AG04450 (cell line): ENCODE measurements around the gene RUFY3. TPM values are rescaled to one million over a fixed set of nuclear protein-coding genes. Genes with fewer than 3 reads are reported as not detected.

Source experiments
- CTCF ChIA-PET: fragments of 300-600, 350-600 bp; formaldehyde crosslinking; extraction: SDS; loops from one replicate; lab custom pipeline; 2022; ENCODE audit warnings: antibody characterized with exemption, inconsistent platforms; lab: Charles Lee
- POLR2A ChIA-PET: fragments of 350-600 bp; formaldehyde crosslinking; extraction: SDS; loops from one replicate; lab custom pipeline; 2021; ENCODE audit warnings: antibody characterized with exemption, inconsistent platforms; lab: Yijun Ruan, JAX
- DNase-seq: peaks from one replicate; pipeline ENCODE4 v3.0.0-alpha.2; 2011; ENCODE audit warnings: low read depth, low spot score
- H3K27ac ChIP-seq: one replicate; pipeline ENCODE4 v1.5.1; 2012; ENCODE audit warnings: low read depth, low read length, control low read depth
- H3K27me3 ChIP-seq: one replicate; pipeline ENCODE4 v1.6.0; 2012; ENCODE audit warnings: low read length; ENCODE audit not compliant: control insufficient read depth, insufficient read depth
- H3K4me3 ChIP-seq: 2 replicates; pipeline ENCODE4 v1.5.1; 2011; ENCODE audit warnings: mild to moderate bottlenecking, low read depth, low read length, control low read depth
- H3K9me3 ChIP-seq: 2 replicates; pipeline ENCODE4 v1.5.1; 2012; ENCODE audit warnings: low read length; ENCODE audit not compliant: control insufficient read depth, insufficient read depth
- CTCF ChIP-seq: IDR thresholded peaks from 2 replicates; pipeline ENCODE4 v1.5.1; 2011; ENCODE audit warnings: low read depth, low read length, control low read depth, inconsistent platforms
- polyA plus RNA-seq: library from polyadenylated mRNA; depleted of rRNA; stranded (reverse); fragments of >200 nt; gene quantifications from 2 replicates; pipeline ENCODE4 v1.2.3, GENCODE V29; 2011

RUFY3 gene
- polyA plus RNA-seq, 1 experiment = 57.9 TPM

- H3K27me3 ChIP-seq = no peaks in the 10 kb centered on the region
- ChIA-PET POLR2A (interaction anchor here (0.7 kb wide), 1 partner anchor 23 kb away, joined by 3 read pairs; no protein-coding TSS in a partner anchor), CTCF (interaction anchor here (0.6 to 2.2 kb wide), 4 partner anchors 26 to 107 kb away, joined by 3 to 7 read pairs (median 3); no protein-coding TSS in a partner anchor)
- H3K27ac ChIP-seq = no peak overlapping the region
- DNase-seq = no peak
- H3K4me3 ChIP-seq = no peak overlapping the region
- H3K9me3 ChIP-seq = no peaks in the 10 kb centered on the region
- TF ChIP-seq CTCF = no peak
Measured at GRCh38 chr4:70759126-70759525, 37.4 kb downstream of the RUFY3 start.

- TF ChIP-seq CTCF = no peak
- Histone ChIP-seq H3K4me3 (no peak overlapping the region), H3K27ac (no peak overlapping the region), H3K9me3 (no peaks in the 10 kb centered on the region), H3K27me3 (no peaks in the 10 kb centered on the region)
- ChIA-PET CTCF (interaction anchor here (0.6 to 2.2 kb wide), 4 partner anchors 26 to 108 kb away, joined by 3 to 7 read pairs (median 4); no protein-coding TSS in a partner anchor), POLR2A (no interaction called here)
- no peak for DNase-seq
Measured at GRCh38 chr4:70759627-70760026, 37.9 kb downstream of the RUFY3 start.

- Histone ChIP-seq H3K27ac (no peak overlapping the region), H3K27me3 (no peaks in the 10 kb centered on the region), H3K4me3 (no peak overlapping the region), H3K9me3 (no peaks in the 10 kb centered on the region)
- no peak for TF ChIP-seq CTCF
- DNase-seq = no peak
- POLR2A ChIA-PET = no interaction called here
- CTCF ChIA-PET = no interaction called here
Measured at GRCh38 chr4:70760662-70761061, 38.9 kb downstream of the RUFY3 start.

GRCh38 chr4:70761276-70761816 lies 39.6 kb downstream of the RUFY3 start:
- no peak overlapping the region for H3K27ac ChIP-seq
- H3K27me3 ChIP-seq = no peaks in the 10 kb centered on the region
- CTCF ChIA-PET = no interaction called here
- POLR2A ChIA-PET = interaction anchor here (0.5 kb wide), 1 partner anchor 92 kb away, joined by 3 read pairs; no protein-coding TSS in a partner anchor
- H3K4me3 ChIP-seq = no peak overlapping the region
- TF ChIP-seq CTCF = no peak
- DNase-seq = no peak
- no peaks in the 10 kb centered on the region for H3K9me3 ChIP-seq

GRCh38 chr4:70765368-70765767 lies 43.6 kb downstream of the RUFY3 start:
- POLR2A ChIA-PET = no interaction called here
- H3K9me3 ChIP-seq = no peaks in the 10 kb centered on the region
- H3K27me3 ChIP-seq = no peaks in the 10 kb centered on the region
- TF ChIP-seq CTCF = no peak
- no peak overlapping the region for H3K27ac ChIP-seq
- DNase-seq = no peak
- H3K4me3 ChIP-seq = no peak overlapping the region
- CTCF ChIA-PET = interaction anchor here (0.7 kb wide), 1 partner anchor 244 kb away, joined by 5 read pairs; no protein-coding TSS in a partner anchor
